HepG2 (cell line): Measurements from ENCODE around the gene NUDT21.

Experiments
- CEBPB ChIP-seq: IDR thresholded peaks from 2 replicates; pipeline ENCODE4 v1.6.1; 2011; ENCODE audit warnings: low read depth, low read length, improper control_type of control experiment, borderline replicate concordance
- CTCF ChIP-seq: sonication (generic); formaldehyde crosslinking; IDR thresholded peaks from 2 replicates; pipeline ENCODE4 v1.5.0; 2020; ENCODE audit warnings: mild to moderate bottlenecking, missing genetic modification reagents, moderate library complexity
- EP300 ChIP-seq, 3 experiments: sonication (generic) in 1 of 3; formaldehyde crosslinking in 1 of 3; IDR thresholded peaks; 2 replicates each; pipeline versions ENCODE4 v1.5.1 to v1.6.1; 2011 to 2020; ENCODE audit warnings: low read depth in 2 of 3, low read length in 2 of 3, borderline replicate concordance in 1 of 3, improper control_type of control experiment in 1 of 3, mild to moderate bottlenecking in 1 of 3, missing genetic modification reagents in 1 of 3, moderate library complexity in 1 of 3
- SOX6 ChIP-seq, 2 experiments: fragments of 450-650 bp in 1 of 2; sonication (generic) in 1 of 2; formaldehyde crosslinking in 1 of 2; IDR thresholded peaks; 2 replicates each; pipeline versions ENCODE4 v1.4.0 to v1.6.1; 2017 to 2020; ENCODE audit warnings: antibody characterized with exemption in 1 of 2, mild to moderate bottlenecking in 1 of 2, missing genetic modification reagents in 1 of 2
- ZNF432 ChIP-seq: sonication (generic); formaldehyde crosslinking; IDR thresholded peaks from 2 replicates; pipeline ENCODE4 v1.5.0; 2020; ENCODE audit warnings: missing genetic modification reagents, mild to moderate bottlenecking, borderline replicate concordance
- ZNF670 ChIP-seq: sonication (generic); formaldehyde crosslinking; IDR thresholded peaks from 2 replicates; pipeline ENCODE4 v1.8.0; 2022; ENCODE audit warnings: mild to moderate bottlenecking, missing genetic modification reagents, borderline replicate concordance

- TF ChIP-seq SOX6 (IDR thresholded peaks at IDR 0.05) (no peak), SOX6 (CRISPR knock-in tag; IDR thresholded peaks at IDR 0.05) (no peak), CTCF (CRISPR knock-in tag) (no peak), EP300 (IDR thresholded peaks at IDR 0.05; ENCODE audit: low read depth in 2 of 2, low read length in 2 of 2) (no peak), EP300 (CRISPR knock-in tag; IDR thresholded peaks at IDR 0.05; ENCODE audit: borderline replicate concordance) (no peak), CEBPB (no peak), ZNF432 (CRISPR knock-in tag) (no peak), ZNF670 (CRISPR knock-in tag) (no peak)
Observed at GRCh38 chr16:56479469-56479868, 28.3 kb upstream of the NUDT21 start.
